ENCODE results near the gene SCN2A.
"Not testable (repeated sequence)": the region's sequence is repeated elsewhere in the genome, so short reads cannot be mapped to it uniquely, and the experiment has no call there.

Gene SCN2A

GRCh38 chr2:165256618-165257017 is 17.4 kb downstream of the SCN2A start:
- DNase-seq: no peak

DNA sequence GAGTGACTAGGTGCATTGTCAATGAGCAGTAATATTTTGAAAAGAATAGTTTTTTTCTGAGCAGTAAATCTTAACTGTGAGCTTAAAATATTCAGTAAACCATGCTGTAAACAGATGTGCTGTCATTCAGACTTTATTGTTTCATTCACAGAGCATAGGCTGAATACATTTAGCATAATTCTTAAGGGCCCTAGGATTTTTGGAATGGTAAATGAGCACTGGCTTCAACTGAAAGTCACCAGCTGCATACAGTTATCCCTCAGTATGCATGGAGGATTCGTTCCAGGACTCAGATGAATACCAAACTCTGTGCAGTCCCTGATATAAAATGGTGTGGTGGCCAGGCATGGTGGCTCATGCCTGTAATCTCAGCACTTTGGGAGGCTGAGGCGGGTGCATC is 21.1 kb downstream of the SCN2A start:
- not testable (repeated sequence) for DNase-seq

GRCh38 chr2:165268754-165269153 is 29.5 kb downstream of the SCN2A start:
- DNase-seq: no peak

DNA sequence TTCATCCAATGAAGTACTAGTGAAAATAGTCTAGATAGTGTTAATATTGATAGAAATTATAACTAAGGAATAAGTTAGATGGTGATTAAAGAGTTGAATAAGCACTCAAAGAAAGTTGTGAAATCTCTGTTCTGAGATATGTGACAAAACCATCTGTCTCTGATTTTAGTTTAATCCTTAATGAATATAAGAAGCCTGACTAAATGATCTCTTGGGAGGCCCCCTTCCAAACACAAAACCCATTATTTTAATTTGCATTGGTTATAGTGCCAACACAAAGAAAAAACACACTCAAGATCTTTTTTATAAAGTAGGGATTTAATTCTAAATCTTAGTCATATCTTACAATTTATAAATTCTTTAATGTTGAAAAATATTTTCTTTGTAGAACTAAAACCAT is 34.0 kb downstream of the SCN2A start:
- no peak for DNase-seq

DNA sequence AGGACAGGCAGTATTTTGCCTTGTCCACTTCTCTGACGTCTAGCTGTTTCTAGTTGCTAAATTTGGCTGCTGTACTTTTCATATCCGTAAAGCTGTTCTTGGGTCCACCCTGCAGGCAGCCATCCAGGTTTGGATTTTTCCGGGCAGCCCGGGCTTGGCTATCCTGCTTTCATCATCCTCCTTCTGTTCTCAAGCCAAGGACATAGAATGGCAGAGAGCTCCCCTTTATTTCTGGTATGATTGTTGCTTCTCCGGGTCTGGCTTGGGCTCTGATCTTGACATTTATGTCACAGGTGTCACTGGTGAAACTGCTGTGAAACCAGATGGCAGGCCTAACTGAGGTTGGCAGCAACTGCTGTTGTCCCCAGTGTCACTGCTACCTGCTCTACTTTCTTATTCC is 35.5 kb downstream of the SCN2A start:
- DNase-seq: no peak

DNA sequence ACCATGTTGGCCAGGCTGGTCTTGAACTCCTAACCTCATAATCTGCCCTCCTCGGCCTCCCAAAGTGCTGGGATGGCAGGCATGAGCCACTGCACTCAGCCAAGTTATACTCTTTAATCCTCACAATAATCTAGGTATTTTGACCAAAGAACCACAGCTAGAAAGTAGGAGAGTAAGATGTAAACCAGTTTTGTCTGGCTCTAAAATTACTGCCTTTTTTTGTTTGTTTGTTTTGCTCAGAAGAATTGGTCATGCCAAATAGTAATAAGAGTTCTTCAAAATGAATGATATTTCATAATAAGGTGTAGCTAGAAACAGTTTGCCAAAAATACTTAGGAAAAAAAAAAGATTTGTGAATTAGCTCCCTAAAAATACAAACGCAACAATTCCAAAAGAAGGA is 36.7 kb downstream of the SCN2A start:
- no peak for DNase-seq

DNA sequence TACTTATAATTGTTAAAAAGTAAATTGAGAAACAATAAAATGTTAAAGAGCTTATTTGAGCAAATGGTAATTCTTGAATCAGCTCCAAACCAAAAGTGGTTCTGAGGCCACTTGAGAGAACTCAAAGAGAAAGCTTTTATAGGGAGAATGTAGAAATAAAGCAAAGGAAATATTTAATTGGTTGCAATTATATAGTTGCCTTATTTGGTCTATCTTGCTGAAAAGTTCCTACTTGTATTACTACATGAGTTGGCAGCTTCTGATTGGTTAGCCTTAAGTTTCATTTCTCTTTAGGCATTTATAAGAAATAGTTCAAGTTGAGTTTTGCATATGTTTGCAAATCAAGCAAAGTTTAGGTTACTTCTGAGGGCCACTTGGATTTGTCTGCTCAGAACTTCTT is 38.1 kb downstream of the SCN2A start:
- no peak for DNase-seq

DNA sequence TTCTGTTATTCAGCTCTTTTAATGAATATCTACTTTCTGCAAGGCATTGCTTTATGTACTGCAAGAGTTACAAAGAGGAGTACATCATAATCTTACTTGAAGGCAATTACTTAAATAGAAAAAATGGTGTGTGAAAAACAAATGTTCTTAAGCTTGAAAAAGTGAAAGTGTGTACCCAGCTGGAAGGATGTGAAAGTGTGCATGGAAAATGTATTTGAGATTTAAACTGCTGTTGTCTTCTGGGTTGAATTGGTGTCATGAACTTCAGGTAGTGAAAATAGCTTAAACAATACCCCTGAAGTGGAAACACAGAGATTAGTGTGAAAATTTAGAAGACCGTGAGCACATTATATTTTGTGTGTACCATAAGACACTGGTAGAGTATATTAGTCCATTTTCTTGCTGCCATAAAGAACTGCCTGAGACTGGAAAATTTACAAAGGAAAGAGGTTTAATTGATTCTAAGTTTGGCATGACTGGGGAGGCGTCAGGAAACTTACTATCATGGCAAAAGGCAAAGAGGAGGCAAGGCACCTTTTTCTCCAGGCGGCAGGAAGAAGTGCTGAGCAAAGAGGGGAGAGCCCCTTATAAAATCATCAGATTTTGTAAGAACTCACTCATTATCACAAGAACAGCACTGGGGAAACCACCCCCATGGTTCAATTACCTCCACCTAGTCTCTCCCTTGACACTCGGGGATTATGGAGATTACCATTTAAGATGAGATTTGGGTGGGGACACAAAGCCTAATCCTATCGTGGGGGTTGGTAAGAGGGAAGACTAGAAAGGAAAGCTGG is 38.8 kb downstream of the SCN2A start:
- DNase-seq: no peak

- no peak for DNase-seq
Observed at GRCh38 chr2:165280356-165280755, 41.1 kb downstream of the SCN2A start.

DNA sequence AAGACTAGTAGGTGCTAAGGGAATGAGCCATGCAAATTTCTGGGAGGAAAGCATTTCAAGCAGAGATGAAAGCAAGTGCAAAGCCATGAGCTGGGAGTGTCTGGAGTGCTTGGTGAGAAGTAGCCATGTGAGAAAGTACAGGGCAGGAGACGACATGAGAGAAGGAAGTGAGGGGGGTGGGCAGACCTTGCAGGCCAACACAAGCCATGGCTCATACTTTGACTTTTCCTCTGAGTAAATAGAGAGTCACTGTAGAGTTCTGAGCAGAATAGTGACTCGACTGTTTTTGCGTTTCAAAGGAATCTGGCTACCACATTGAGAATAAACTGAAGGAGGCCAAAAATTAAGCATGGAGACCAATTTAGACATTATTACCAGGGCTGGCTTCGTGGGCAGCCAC is 42.2 kb downstream of the SCN2A start:
- DNase-seq: no peak

- DNase-seq: no peak
Observed at GRCh38 chr2:165283342-165283741, 44.1 kb downstream of the SCN2A start.

DNA sequence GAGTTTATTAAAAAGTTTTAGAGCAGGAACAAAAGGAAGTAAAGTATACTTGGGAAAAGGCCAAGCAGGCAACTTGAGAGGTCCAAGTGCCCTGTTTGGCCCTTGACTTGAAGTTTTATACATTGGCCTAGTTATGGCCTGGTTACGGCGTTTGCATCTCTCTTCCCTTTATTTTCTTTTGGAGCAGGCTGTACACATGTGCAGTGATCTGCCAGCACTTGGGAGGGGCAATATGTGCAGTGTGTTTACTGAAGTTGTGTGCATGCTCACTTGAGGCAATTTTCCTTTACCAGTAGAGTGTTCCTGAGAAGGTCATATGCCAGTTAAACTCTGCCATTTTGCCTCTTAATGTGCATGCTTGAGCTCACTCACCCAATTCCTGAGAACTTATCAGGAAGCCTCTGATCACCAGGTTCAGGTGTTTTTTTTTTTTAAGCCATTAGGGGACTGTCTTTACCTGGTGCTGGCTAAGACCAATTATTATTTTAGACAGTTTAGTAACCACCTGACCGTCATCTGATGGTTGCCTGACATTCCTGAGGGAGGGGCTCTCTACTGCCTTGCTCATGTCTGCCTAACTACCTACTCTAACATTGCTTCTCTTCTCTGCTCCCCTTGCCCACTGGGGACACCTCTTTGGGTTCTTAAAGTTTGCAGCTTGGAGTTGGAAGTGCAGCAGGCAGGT is 48.0 kb downstream of the SCN2A start:
- DNase-seq: no peak

DNA sequence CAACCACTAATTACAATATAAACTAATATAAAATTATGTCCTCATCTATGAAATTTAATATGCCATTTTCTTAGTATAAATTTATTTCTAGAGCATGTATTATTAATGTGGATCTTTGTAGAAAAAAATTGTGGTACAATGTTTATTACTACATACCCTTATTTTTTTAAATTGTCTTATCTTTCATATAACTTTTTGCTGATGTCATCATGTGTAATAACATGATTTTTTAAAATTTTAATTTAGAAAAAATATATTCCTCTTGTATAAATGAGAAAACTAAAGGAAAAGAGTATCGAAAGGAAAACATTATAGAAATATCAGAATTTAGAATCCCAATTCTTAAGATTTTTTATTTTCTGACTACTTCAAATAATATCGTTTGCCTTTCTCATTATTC is 49.9 kb downstream of the SCN2A start:
- no peak for DNase-seq

- DNase-seq: peak; percentile 93
Observed at GRCh38 chr2:165293440-165294420, 54.5 kb downstream of the SCN2A start.

DNA sequence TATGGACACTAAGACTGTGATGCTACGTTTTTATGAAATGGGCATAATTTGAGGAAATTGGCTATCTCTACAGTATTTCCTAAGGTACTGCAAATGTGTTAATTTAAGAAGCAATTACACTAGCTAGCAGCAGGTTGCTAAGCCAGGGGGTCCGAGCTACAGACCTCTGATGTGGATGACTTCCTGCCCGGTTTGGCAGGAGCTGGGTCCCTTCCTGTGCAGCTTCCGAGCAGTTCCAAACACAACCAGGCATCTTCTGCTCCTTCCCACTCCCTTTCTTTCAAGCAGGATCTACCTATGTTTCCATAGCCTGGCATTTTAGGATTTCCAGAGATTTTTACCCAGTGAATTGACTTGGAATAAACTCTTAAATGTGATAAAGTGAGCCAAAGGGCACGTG is 55.7 kb downstream of the SCN2A start:
- no peak for DNase-seq

- DNase-seq: no peak
Observed at GRCh38 chr2:165295643-165296042, 56.4 kb downstream of the SCN2A start.

DNA sequence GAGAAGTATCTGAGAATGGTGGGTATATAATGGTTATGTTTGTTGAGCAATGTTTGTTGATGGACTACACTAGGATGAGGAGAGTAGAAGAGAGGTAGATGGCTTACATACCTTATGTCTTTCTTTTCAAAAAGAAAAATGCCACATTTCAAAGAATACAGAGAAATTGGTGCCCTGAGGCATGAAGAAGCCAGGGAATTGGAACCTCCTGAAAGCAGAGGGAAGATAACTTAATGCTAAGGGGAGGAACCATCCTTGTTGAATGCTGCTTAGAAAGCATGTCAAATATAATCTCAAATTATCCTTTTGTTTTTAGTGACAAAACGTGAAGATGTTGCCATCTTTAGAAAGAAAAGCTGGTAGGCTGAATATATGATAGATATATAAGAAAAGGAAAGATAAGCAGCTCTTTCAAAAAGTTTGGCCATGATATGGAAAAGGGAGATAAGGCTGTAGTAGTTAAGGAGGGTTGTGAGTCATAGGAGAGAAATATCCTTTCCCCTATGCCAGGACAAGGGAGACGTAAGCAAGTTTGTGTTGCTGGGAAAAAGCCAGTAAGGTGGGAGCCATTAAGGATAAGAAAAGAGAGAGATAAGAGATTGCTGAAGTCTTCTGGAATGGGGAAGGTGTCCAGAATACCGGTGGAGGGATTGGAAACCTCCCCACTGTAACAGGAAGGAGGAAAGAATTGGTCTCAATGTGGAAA is 66.3 kb downstream of the SCN2A start:
- DNase-seq: no peak

DNA sequence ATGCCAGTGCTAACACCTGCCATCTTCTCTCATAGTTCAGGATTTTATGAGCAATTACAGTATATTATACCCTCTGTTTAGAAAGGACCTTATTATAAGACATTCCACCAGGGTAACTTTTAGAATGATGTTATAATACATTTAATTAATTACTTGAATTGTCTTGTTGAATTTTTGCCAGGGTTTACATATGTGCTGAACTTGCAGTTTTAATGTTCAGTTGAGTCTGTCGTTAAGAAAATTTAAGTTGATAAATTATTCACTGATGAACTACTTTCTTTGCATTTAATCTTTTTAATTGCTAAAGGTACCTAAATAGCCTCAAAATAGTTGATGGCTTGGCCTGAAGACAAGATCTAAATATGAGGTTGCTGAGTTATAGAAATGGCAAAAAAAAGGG is 68.1 kb downstream of the SCN2A start:
- DNase-seq: no peak

GRCh38 chr2:165311949-165312348 is 72.7 kb downstream of the SCN2A start:
- no peak for DNase-seq

DNA sequence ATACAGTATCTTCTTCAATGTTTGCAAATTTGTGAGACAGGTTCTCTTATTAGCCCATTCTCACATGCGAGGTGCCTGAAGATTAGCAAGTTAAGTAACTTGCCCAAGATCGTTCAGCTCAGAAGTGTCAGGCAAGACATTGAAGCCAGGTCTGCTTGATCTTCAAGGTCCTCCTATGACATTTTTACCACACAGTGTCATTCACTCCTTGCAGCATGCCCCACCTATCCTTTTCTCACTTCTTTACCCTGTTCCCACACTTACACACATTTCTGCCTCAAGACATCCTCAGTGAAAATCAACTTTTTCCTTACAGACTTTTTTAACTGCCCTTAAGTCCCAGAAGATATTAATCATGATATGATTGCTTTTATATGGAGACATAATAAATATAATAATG is 73.8 kb downstream of the SCN2A start:
- no peak for DNase-seq

DNA sequence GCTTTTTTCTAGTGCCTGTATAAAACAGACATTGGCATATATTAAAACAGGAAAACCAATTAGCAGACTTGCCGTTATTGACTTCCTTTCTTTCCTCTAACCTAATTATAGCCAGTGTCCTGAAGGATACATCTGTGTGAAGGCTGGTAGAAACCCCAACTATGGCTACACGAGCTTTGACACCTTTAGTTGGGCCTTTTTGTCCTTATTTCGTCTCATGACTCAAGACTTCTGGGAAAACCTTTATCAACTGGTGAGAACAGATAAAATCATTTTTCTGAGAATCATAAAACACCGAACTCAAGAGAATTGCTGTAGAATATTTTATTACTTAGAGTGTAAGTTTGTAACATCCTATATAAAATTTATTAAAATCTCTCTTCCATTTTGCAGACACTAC is 74.3 kb downstream of the SCN2A start:
- no peak for DNase-seq

GRCh38 chr2:165328272-165328671 is 89.1 kb downstream of the SCN2A start:
- DNase-seq: no peak

GRCh38 chr2:165344276-165344675 is 105.1 kb downstream of the SCN2A start:
- DNase-seq: not testable (repeated sequence)

All from NCI-H1436 (cell line).